B cell (primary cell): ENCODE data around the gene UBQLN4. TPM values are rescaled to one million over a fixed set of nuclear protein-coding genes. Genes with fewer than 3 reads are reported as not detected.

Experiments used
- ATAC-seq: fragments of 200-7000 bp; cut with Tn5 transposase; one replicate; pipeline ENCODE4 v1.10.0; 2021; ENCODE audit warnings: low read depth, mild to moderate bottlenecking, moderate number of reproducible peaks, moderate library complexity
- CTCF ChIA-PET: fragments of 350-600 bp; sonication (Branson Sonifier 250); formaldehyde crosslinking; loops from one replicate; lab custom pipeline; 2021; ENCODE audit warnings: antibody characterized with exemption, inconsistent platforms; lab: Charles Lee
- POLR2A ChIA-PET: fragments of 350-600 bp; sonication (Branson Sonifier 250); formaldehyde crosslinking; loops from one replicate; lab custom pipeline; 2021; ENCODE audit warnings: antibody characterized with exemption; lab: Charles Lee
- DNase-seq: peaks from one replicate; pipeline ENCODE4 v3.0.0; 2013
- H2AFZ ChIP-seq: 2 replicates; pipeline ENCODE4 v1.6.1; 2012; ENCODE audit warnings: mild to moderate bottlenecking, low read depth, low read length; ENCODE audit not compliant: insufficient read depth, poor library complexity, severe bottlenecking
- H3K27ac ChIP-seq, 2 donors: 1 replicate in 1 of 2; 2 replicates in 1 of 2; pipeline ENCODE4 v1.5.1; 2012 to 2013; ENCODE audit warnings: low read length in 2 of 2, mild to moderate bottlenecking in 2 of 2, moderate library complexity in 1 of 2
- H3K27me3 ChIP-seq, 4 experiments: fragments of 200-600 bp in 1 of 4; sonication (generic) in 1 of 4; replicated peaks in 1 of 4; 1 replicate in 2 of 4; 2 replicates in 2 of 4; pipeline versions ENCODE4 v1.6.1 to v1.7.0; 2013 to 2016; ENCODE audit warnings: low read length in 3 of 4, mild to moderate bottlenecking in 2 of 4, mixed read lengths in 1 of 4, moderate library complexity in 1 of 4; ENCODE audit not compliant: insufficient read depth in 4 of 4, control insufficient read depth in 3 of 4; ENCODE audit errors: control extremely low read depth in 1 of 4
- H3K36me3 ChIP-seq, 2 experiments: replicated peaks in 1 of 2; 1 replicate in 1 of 2; 2 replicates in 1 of 2; pipeline versions ENCODE4 v1.6.1 to v1.7.1; 2013; ENCODE audit warnings: low read length in 1 of 2; ENCODE audit not compliant: insufficient read depth in 2 of 2, control insufficient read depth in 1 of 2; ENCODE audit errors: control extremely low read depth in 1 of 2, extremely low read depth in 1 of 2
- H3K4me1 ChIP-seq, 2 donors: fragments of 200-600 bp in 1 of 2; sonication (generic) in 1 of 2; 1 replicate in 1 of 2; 2 replicates in 1 of 2; pipeline versions ENCODE4 v1.5.1 to v1.6.1; 2013 to 2017; ENCODE audit warnings: low read length in 2 of 2; ENCODE audit not compliant: control insufficient read depth in 2 of 2, insufficient read depth in 2 of 2
- H3K4me2 ChIP-seq: replicated peaks from 2 replicates; pipeline ENCODE3; 2012; ENCODE audit warnings: mild to moderate bottlenecking, low read depth, low read length; ENCODE audit not compliant: poor library complexity, severe bottlenecking
- H3K4me3 ChIP-seq, 5 experiments: fragments of 200-600 bp in 1 of 5; sonication (generic) in 1 of 5; 1 replicate in 3 of 5; 2 replicates in 2 of 5; pipeline versions ENCODE4 v1.5.1 to v1.7.0; 2011 to 2016; ENCODE audit warnings: low read length in 4 of 5, mild to moderate bottlenecking in 4 of 5, low read depth in 2 of 5, control low read depth in 1 of 5, moderate library complexity in 1 of 5; ENCODE audit not compliant: insufficient read depth in 1 of 5; ENCODE audit errors: control extremely low read depth in 1 of 5, extremely low read depth in 1 of 5
- H3K79me2 ChIP-seq: fragments of 200-600 bp; sonication (generic); one replicate; pipeline ENCODE4 v1.6.0; 2016; ENCODE audit warnings: low read length; ENCODE audit not compliant: control insufficient read depth, insufficient read depth
- H3K9ac ChIP-seq: fragments of 200-600 bp; sonication (generic); 2 replicates; pipeline ENCODE4 v1.6.1; 2017; ENCODE audit warnings: mild to moderate bottlenecking, low read length, moderate library complexity
- H3K9me3 ChIP-seq, 3 donors: one replicate each; pipeline versions ENCODE4 v1.6.1 to v1.7.1; 2013; ENCODE audit warnings: low read length in 2 of 3; ENCODE audit not compliant: control insufficient read depth in 2 of 3, insufficient read depth in 1 of 3; ENCODE audit errors: control extremely low read depth in 1 of 3
- H4K20me1 ChIP-seq: 2 replicates; pipeline ENCODE4 v1.6.0; 2012; ENCODE audit warnings: mild to moderate bottlenecking, low read length; ENCODE audit not compliant: insufficient read depth, control insufficient read depth, poor library complexity, severe bottlenecking
- H3K27ac Mint-ChIP-seq: one replicate; pipeline ENCODE4 v1.8.0; 2021; ENCODE audit warnings: mixed read lengths
- H3K27me3 Mint-ChIP-seq: one replicate; pipeline ENCODE4 v1.8.0; 2021; ENCODE audit warnings: mixed read lengths
- H3K4me1 Mint-ChIP-seq: one replicate; pipeline ENCODE4 v1.8.0; 2021; ENCODE audit warnings: mixed read lengths
- H3K4me3 Mint-ChIP-seq: one replicate; pipeline ENCODE4 v1.8.0; 2021; ENCODE audit warnings: mixed read lengths
- H3K9me3 Mint-ChIP-seq: one replicate; pipeline ENCODE4 v1.8.0; 2022; ENCODE audit warnings: mixed read lengths; ENCODE audit not compliant: insufficient read depth
- CTCF ChIP-seq: fragments of 200-600 bp; IDR thresholded peaks from one replicate; pipeline ENCODE4 v1.8.0; 2022; ENCODE audit warnings: antibody characterized with exemption, mild to moderate bottlenecking
- EZH2 ChIP-seq: IDR thresholded peaks from 2 replicates; pipeline ENCODE4 v1.6.1; 2012; ENCODE audit warnings: borderline replicate concordance, low read depth, mild to moderate bottlenecking, moderate library complexity, low read length; ENCODE audit not compliant: insufficient read depth, poor library complexity, severe bottlenecking
- WGBS: methylation state at CpG from one replicate; pipeline ENCODE4 v1.1.5; 2013; ENCODE audit warnings: missing lambda C conversion rate; ENCODE audit not compliant: insufficient coverage; 5-methylcytosine and 5-hydroxymethylcytosine counted together
- intact Hi-C: fragments of 100-400 bp; cut with micrococcal nuclease; formaldehyde crosslinking; loops from one replicate; pipeline ENCODE4 v1.10.0; 2022
- polyA plus RNA-seq: library from polyadenylated mRNA; depleted of rRNA; stranded (reverse); fragments of >200 nt; gene quantifications from 2 replicates; pipeline ENCODE4 v1.2.3, GENCODE V29; 2012
- total RNA-seq, 2 donors: library from RNA; stranded (reverse); fragments of 120-200 nt in 1 of 2; gene quantifications; 1 replicate in 1 of 2; 2 replicates in 1 of 2; pipeline versions ENCODE4 v1.2.3 to v1.2.4, GENCODE V29; 2013 to 2022

Gene UBQLN4
- total and polyA plus RNA-seq, 2 donors (not counting 1 experiment from before 2014, with no cell fraction given): 20.9 to 39.0 TPM

GRCh38 chr1:156065212-156065611, 11.6 kb upstream of the UBQLN4 start:
- 84% methylated on average over 3 of the region's 3 CpGs for WGBS
- no peaks in the 10 kb centered on the region for H3K27me3 Mint-ChIP-seq
- Histone ChIP-seq H2AFZ (no peak overlapping the region), H4K20me1 (no peaks in the 10 kb centered on the region), H3K27ac (no peak overlapping the region), H3K4me1 (no peaks in the 10 kb centered on the region), H3K27me3 (peaks cover 0 to 4% (median 0%) of the 10 kb centered on the region in 4 experiments), H3K9ac (no peak overlapping the region), H3K4me2 (no peak overlapping the region), H3K4me3 (no peak overlapping the region), H3K9me3 (no peaks in the 10 kb centered on the region), H3K79me2 (no peaks in the 10 kb centered on the region), H3K36me3 (no peaks in the 10 kb centered on the region)
- ATAC-seq (no peak), DNase-seq (no peak)
- POLR2A ChIA-PET: no interaction called here
- CTCF ChIA-PET: interaction anchor here (0.6 to 1.9 kb wide), 3 partner anchors 27 to 132 kb away, joined by 3 to 7 read pairs (median 3); partner anchors contain the start of gene KHDC4
- intact Hi-C loops: loop anchor here (5.0 kb wide), 1 partner anchor 133 kb away; the partner anchor contains the start of gene KHDC4
- TF ChIP-seq EZH2 (no peak), CTCF (no peak)
- H3K4me1 Mint-ChIP-seq: no peaks in the 10 kb centered on the region
- H3K9me3 Mint-ChIP-seq: no peaks in the 10 kb centered on the region
- H3K4me3 Mint-ChIP-seq: no peak overlapping the region
- no peak overlapping the region for H3K27ac Mint-ChIP-seq

GRCh38 chr1:156064615-156065014, 11.0 kb upstream of the UBQLN4 start:
- POLR2A ChIA-PET: no interaction called here
- no peaks in the 10 kb centered on the region for H3K27me3 Mint-ChIP-seq
- ATAC-seq (no peak), DNase-seq (no peak)
- Histone ChIP-seq H3K4me1 (no peaks in the 10 kb centered on the region), H3K4me3 (no peak overlapping the region), H3K27me3 (peaks cover 0 to under 1% (median 0%) of the 10 kb centered on the region in 4 experiments), H3K27ac (no peak overlapping the region), H3K79me2 (no peaks in the 10 kb centered on the region), H2AFZ (no peak overlapping the region), H4K20me1 (no peaks in the 10 kb centered on the region), H3K9ac (no peak overlapping the region), H3K36me3 (no peaks in the 10 kb centered on the region), H3K9me3 (no peaks in the 10 kb centered on the region), H3K4me2 (no peak overlapping the region)
- H3K9me3 Mint-ChIP-seq: no peaks in the 10 kb centered on the region
- no peak overlapping the region for H3K27ac Mint-ChIP-seq
- WGBS: 100% methylated on average over 1 of the region's 2 CpGs
- no peak overlapping the region for H3K4me3 Mint-ChIP-seq
- TF ChIP-seq CTCF (no peak), EZH2 (no peak)
- intact Hi-C loops: loop anchor here (5.0 kb wide), 1 partner anchor 132 kb away; the partner anchor contains the start of gene KHDC4
- no peaks in the 10 kb centered on the region for H3K4me1 Mint-ChIP-seq
- CTCF ChIA-PET: interaction anchor here (0.5 to 1.5 kb wide), 3 partner anchors 29 to 128 kb away, joined by 3 to 5 read pairs (median 3); no protein-coding TSS in a partner anchor
